DOHH2 (cell line): ENCODE measurements around the gene CSRNP2.

Source experiments
- EZH2phosphoT487 ChIP-seq: fragments of 200-600 bp; sonication (generic); IDR thresholded peaks from 2 replicates; pipeline ENCODE4 v1.6.1; 2017; ENCODE audit warnings: borderline replicate concordance, mild to moderate bottlenecking, antibody characterized with exemption, low read length, moderate library complexity, mixed read lengths
- TF ChIP-seq, protein P1 (sequence below): fragments of 200-600 bp; sonication (generic); IDR thresholded peaks from one replicate; pipeline ENCODE4 v1.5.1; 2014; ENCODE audit warnings: antibody characterized with exemption, mild to moderate bottlenecking, low read depth, low read length; ENCODE audit not compliant: poor library complexity, severe bottlenecking

DNA sequence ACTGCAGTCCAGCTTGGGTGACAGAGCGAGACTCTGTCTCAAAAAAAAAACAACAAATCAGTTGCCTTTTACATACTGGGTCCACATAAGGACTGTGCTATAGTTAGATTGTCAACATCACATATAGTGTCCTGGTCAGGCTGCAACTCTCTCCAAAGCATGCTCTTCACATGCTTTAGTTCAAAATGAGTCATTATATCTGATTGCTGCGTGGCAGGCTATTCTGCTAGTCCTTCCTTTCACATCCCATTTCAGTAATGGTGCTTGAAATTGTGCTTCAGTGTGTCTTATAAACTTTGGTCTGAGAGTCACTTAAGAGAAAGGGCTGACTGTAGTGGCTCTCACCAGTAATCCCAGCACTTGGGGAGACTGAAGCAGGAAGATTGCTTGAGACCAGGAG is 28.3 kb downstream of the CSRNP2 start:
- TF ChIP-seq, protein P1, sequence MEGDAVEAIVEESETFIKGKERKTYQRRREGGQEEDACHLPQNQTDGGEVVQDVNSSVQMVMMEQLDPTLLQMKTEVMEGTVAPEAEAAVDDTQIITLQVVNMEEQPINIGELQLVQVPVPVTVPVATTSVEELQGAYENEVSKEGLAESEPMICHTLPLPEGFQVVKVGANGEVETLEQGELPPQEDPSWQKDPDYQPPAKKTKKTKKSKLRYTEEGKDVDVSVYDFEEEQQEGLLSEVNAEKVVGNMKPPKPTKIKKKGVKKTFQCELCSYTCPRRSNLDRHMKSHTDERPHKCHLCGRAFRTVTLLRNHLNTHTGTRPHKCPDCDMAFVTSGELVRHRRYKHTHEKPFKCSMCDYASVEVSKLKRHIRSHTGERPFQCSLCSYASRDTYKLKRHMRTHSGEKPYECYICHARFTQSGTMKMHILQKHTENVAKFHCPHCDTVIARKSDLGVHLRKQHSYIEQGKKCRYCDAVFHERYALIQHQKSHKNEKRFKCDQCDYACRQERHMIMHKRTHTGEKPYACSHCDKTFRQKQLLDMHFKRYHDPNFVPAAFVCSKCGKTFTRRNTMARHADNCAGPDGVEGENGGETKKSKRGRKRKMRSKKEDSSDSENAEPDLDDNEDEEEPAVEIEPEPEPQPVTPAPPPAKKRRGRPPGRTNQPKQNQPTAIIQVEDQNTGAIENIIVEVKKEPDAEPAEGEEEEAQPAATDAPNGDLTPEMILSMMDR, result no peak
- no peak for TF ChIP-seq EZH2phosphoT487
